ENCODE data around the gene PTRH2. TPM values are rescaled to one million over a fixed set of nuclear protein-coding genes. Genes with fewer than 3 reads are reported as not detected.

PTRH2 gene
- 33.5 and 35.0 TPM in 2 replicates for total RNA-seq

DNA sequence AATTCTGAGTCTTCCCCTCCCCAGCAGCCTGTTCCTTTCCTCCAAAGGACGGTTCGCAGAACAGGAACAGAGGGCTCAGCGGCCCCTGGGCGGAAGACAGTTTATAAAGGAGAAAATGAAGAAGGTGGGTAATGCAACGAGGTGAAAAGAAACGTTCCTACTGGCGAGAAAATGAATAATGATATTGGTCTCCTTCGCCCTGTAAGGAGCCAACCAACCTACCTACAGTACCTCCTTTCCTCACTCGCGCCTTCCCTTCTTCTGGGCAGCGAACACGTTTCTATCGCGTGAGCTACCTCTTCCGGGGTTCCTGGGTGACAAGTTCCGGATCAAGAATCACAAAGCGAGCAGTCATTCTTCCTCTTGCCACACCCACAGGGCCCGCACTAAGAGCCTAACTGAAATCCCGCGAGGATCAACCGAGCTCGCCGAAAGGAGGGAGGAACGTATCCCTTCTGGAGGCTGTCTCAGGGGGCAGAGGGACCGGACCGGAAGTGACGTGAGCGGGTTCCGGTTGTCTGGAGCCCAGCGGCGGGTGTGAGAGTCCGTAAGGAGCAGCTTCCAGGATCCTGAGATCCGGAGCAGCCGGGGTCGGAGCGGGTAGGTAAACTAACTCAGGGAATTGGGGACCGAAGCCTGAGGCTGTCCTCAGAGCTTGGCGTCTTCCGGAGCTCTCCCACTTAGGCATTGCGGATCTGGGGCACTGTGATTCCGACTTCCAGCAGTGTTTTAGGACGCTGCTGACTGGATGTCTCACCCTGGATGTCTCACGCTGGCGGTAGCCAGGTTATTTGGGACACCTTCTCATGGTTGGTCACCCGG lies at the start of gene PTRH2, which contains the start of gene VMP1:
Gene PTRH2, minus strand, starts transcription at position 282 of the 822 bp plus-strand sequence. CDS start 9,452 bp downstream, outside the sequence.
Gene VMP1, plus strand, starts transcription at position 506 of the 822 bp plus-strand sequence. CDS start 23,793 bp downstream, outside the sequence.

Other genes with a start within 250 kb of the PTRH2 start
- gene DHX40, start 141.8 kb downstream of the PTRH2 start, total RNA-seq = 56.2 and 68.4 TPM in 2 replicates
- 419 and 513 TPM in 2 replicates for gene CLTC, start 87.5 kb downstream of the PTRH2 start, total RNA-seq
- gene VMP1, start 224 bp upstream of the PTRH2 start, total RNA-seq = 121 and 144 TPM in 2 replicates
- 6.5 and 7.1 TPM in 2 replicates for gene TUBD1, start 185.5 kb upstream of the PTRH2 start, total RNA-seq
- gene RPS6KB1, start 185.7 kb upstream of the PTRH2 start, total RNA-seq = 22.8 and 22.9 TPM in 2 replicates

Measured in dermis lymphatic vessel endothelial cell (primary cell).